OCI-LY3 (cell line): Measurements from ENCODE around the gene PFDN1.

Experiments used
- CTCF ChIP-seq: fragments of 200-600, 300-600 bp; sonication (generic); IDR thresholded peaks from 2 replicates; pipeline ENCODE4 v1.5.1; 2014; ENCODE audit warnings: antibody characterized with exemption, low read length, low read depth
- EZH2phosphoT487 ChIP-seq: fragments of 200-600 bp; shearing (Covaris generic); IDR thresholded peaks from 2 replicates; pipeline ENCODE4 v1.6.1; 2018; ENCODE audit warnings: antibody characterized with exemption, mixed run types, low read depth

- no peak for TF ChIP-seq CTCF
- no peak for TF ChIP-seq EZH2phosphoT487
Measured at GRCh38 chr5:140282266-140282665, 20.6 kb downstream of the PFDN1 start.
